CD14-positive monocyte (primary cell): ENCODE results near the gene SNRPE. TPM values are rescaled to one million over a fixed set of nuclear protein-coding genes. Genes with fewer than 3 reads are reported as not detected.

ENCODE experiments used
- DNase-seq, 3 donors: peaks; one replicate each; pipeline ENCODE4 v3.0.0-alpha.2; 2011 to 2022
- H2AFZ ChIP-seq: 2 replicates; pipeline ENCODE4 v1.6.0; 2012; ENCODE audit warnings: mild to moderate bottlenecking, low read depth, low read length, inconsistent platforms; ENCODE audit not compliant: insufficient read depth, poor library complexity, severe bottlenecking
- H3K27ac ChIP-seq, 2 donors: 1 replicate in 1 of 2; 2 replicates in 1 of 2; pipeline ENCODE4 v1.5.1; 2012 to 2013; ENCODE audit warnings: low read length in 2 of 2, control low read depth in 1 of 2, inconsistent platforms in 1 of 2, low read depth in 1 of 2, mild to moderate bottlenecking in 1 of 2
- H3K27me3 ChIP-seq, 2 donors: one replicate each; pipeline versions ENCODE4 v1.6.0 to v1.6.1; 2011 to 2013; ENCODE audit warnings: low read length in 2 of 2; ENCODE audit not compliant: control insufficient read depth in 2 of 2, insufficient read depth in 2 of 2
- H3K36me3 ChIP-seq, 2 donors: replicated peaks in 1 of 2; 1 replicate in 1 of 2; 2 replicates in 1 of 2; pipeline versions ENCODE4 v1.5.1 to v1.6.1; 2012 to 2013; ENCODE audit warnings: low read length in 2 of 2, control low read depth in 1 of 2, inconsistent platforms in 1 of 2, mild to moderate bottlenecking in 1 of 2; ENCODE audit not compliant: insufficient read depth in 2 of 2, control insufficient read depth in 1 of 2
- H3K4me1 ChIP-seq, 2 donors: 1 replicate in 1 of 2; 2 replicates in 1 of 2; pipeline versions ENCODE4 v1.5.1 to v1.6.1; 2012 to 2013; ENCODE audit warnings: low read length in 2 of 2, control low read depth in 1 of 2, inconsistent platforms in 1 of 2, mild to moderate bottlenecking in 1 of 2, moderate library complexity in 1 of 2; ENCODE audit not compliant: insufficient read depth in 2 of 2, control insufficient read depth in 1 of 2
- H3K4me2 ChIP-seq: replicated peaks from 2 replicates; pipeline ENCODE3; 2012; ENCODE audit warnings: low read length, moderate library complexity, mild to moderate bottlenecking; ENCODE audit not compliant: poor library complexity, severe bottlenecking; ENCODE audit errors: extremely low read depth
- H3K4me3 ChIP-seq, 3 experiments: fragments of 200-600 bp in 1 of 3; sonication (generic) in 1 of 3; replicated peaks in 1 of 3; 1 replicate in 2 of 3; 2 replicates in 1 of 3; pipeline ENCODE4 v1.5.1; 2011 to 2013; ENCODE audit warnings: low read length in 3 of 3, mild to moderate bottlenecking in 3 of 3, control low read depth in 2 of 3, low read depth in 2 of 3, inconsistent platforms in 1 of 3, moderate library complexity in 1 of 3
- H3K79me2 ChIP-seq: 2 replicates; pipeline ENCODE4 v1.6.0; 2012; ENCODE audit warnings: mild to moderate bottlenecking, control low read depth, inconsistent platforms, low read length, moderate library complexity; ENCODE audit not compliant: insufficient read depth
- H3K9ac ChIP-seq: 2 replicates; pipeline ENCODE4 v1.6.0; 2017; ENCODE audit warnings: low read length, mild to moderate bottlenecking; ENCODE audit not compliant: insufficient read depth, poor library complexity, severe bottlenecking
- H3K9me3 ChIP-seq, 2 donors: replicated peaks in 1 of 2; 1 replicate in 1 of 2; 2 replicates in 1 of 2; pipeline versions ENCODE4 v1.5.1 to v1.6.1; 2012 to 2013; ENCODE audit warnings: low read length in 2 of 2, control low read depth in 1 of 2; ENCODE audit not compliant: control insufficient read depth in 1 of 2, insufficient read depth in 1 of 2
- H4K20me1 ChIP-seq: 2 replicates; pipeline ENCODE4 v1.6.0; 2012; ENCODE audit warnings: mild to moderate bottlenecking, low read length, control low read depth, moderate library complexity; ENCODE audit not compliant: insufficient read depth
- H3K27ac Mint-ChIP-seq, 7 donors: one replicate each; pipeline ENCODE4 v1.8.0; 2020; ENCODE audit warnings: mild to moderate bottlenecking in 7 of 7, mixed read lengths in 7 of 7, moderate library complexity in 6 of 7, inconsistent platforms in 2 of 7
- H3K27me3 Mint-ChIP-seq, 3 donors: one replicate each; pipeline ENCODE4 v1.8.0; 2021 to 2022; ENCODE audit warnings: low read depth in 3 of 3, mild to moderate bottlenecking in 3 of 3, mixed read lengths in 3 of 3, moderate library complexity in 3 of 3, inconsistent platforms in 1 of 3
- H3K36me3 Mint-ChIP-seq, 2 donors: one replicate each; pipeline ENCODE4 v1.8.0; 2020; ENCODE audit warnings: mixed read lengths in 2 of 2, inconsistent platforms in 1 of 2, mild to moderate bottlenecking in 1 of 2
- H3K4me1 Mint-ChIP-seq: one replicate; pipeline ENCODE4 v1.8.0; 2020; ENCODE audit warnings: mild to moderate bottlenecking, mixed read lengths
- H3K4me3 Mint-ChIP-seq, 2 donors: one replicate each; pipeline ENCODE4 v1.8.0; 2020; ENCODE audit warnings: mild to moderate bottlenecking in 2 of 2, mixed read lengths in 2 of 2, moderate library complexity in 1 of 2
- H3K9me3 Mint-ChIP-seq, 7 donors: one replicate each; pipeline ENCODE4 v1.8.0; 2020 to 2022; ENCODE audit warnings: mixed read lengths in 7 of 7, mild to moderate bottlenecking in 6 of 7, moderate library complexity in 6 of 7, inconsistent platforms in 2 of 7
- CTCF ChIP-seq: fragments of 200-600 bp; IDR thresholded peaks from one replicate; pipeline ENCODE4 v1.8.0; 2022; ENCODE audit warnings: antibody characterized with exemption, mild to moderate bottlenecking
- WGBS: methylation state at CpG from one replicate; pipeline ENCODE4 v1.1.5; 2013; ENCODE audit warnings: missing lambda C conversion rate; ENCODE audit not compliant: insufficient coverage; 5-methylcytosine and 5-hydroxymethylcytosine counted together
- intact Hi-C, 2 donors: fragments of 100-400 bp; cut with micrococcal nuclease; formaldehyde crosslinking; loops; one replicate each; pipeline versions ENCODE4 v1.15.0 to v1.15.1; 2023
- polyA plus RNA-seq, 3 donors: library from polyadenylated mRNA; depleted of rRNA in 1 of 3; unstranded in 2 of 3; stranded (reverse) in 1 of 3; fragments of 300-500 nt in 2 of 3; fragments of >200 nt in 1 of 3; fragmentation: Illumina TruSeq in 2 of 3; gene quantifications; 1 replicate in 2 of 3; 2 replicates in 1 of 3; pipeline ENCODE4 v1.2.3, GENCODE V29; 2012 to 2021

Gene SNRPE
- polyA plus RNA-seq, 3 donors, result 86.4 to 198 (median 162) TPM

- Histone ChIP-seq H3K4me3 (no peak overlapping the region), H3K4me1 (peaks cover 11 to 24% of the 10 kb centered on the region in 2 donors), H3K79me2 (peaks cover 53% of the 10 kb centered on the region), H4K20me1 (peaks cover 67% of the 10 kb centered on the region), H3K9ac (no peak overlapping the region), H3K27ac (no peak overlapping the region), H3K9me3 (no peaks in the 10 kb centered on the region), H3K36me3 (peaks cover 65 to 93% of the 10 kb centered on the region in 2 donors), H2AFZ (no peak overlapping the region), H3K4me2 (no peak overlapping the region), H3K27me3 (no peaks in the 10 kb centered on the region)
- no CpG with 5 or more reads among the region's 2 CpGs for WGBS
- Mint-ChIP-seq H3K4me3 (no peak overlapping the region), H3K27ac (no peak overlapping the region), H3K27me3 (peaks cover 0 to 1% (median 0%) of the 10 kb centered on the region in 3 donors), H3K4me1 (peaks cover 13% of the 10 kb centered on the region), H3K9me3 (peaks cover 0 to 2% (median 0%) of the 10 kb centered on the region in 7 donors), H3K36me3 (peaks cover 70 to 85% of the 10 kb centered on the region in 2 donors)
- no peak for DNase-seq
- no peak for TF ChIP-seq CTCF
- intact Hi-C loops, result no loop called here
Measured at GRCh38 chr1:203826175-203826574, 35.2 kb upstream of the SNRPE start.

DNA sequence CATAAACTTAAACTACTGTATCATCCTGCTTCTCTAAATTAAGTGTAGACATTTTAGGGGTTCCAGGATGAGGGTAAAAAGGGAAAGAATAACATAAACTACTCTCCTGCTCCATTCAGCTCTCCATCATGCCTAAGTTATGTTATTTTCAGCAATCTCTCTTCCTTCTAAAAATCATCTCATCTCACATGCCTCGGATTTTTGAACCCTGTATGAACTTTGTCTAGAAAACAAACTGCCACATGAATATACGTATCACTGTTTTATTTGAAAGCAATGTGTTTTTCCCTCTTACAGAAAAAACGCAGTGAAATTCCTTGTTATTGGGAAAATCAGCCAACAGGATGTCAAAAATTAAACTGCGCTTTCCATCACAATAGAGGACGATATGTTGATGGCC is 33.4 kb upstream of the SNRPE start:
- Histone ChIP-seq H3K4me2 (no peak overlapping the region), H3K4me1 (peaks cover 11 to 25% of the 10 kb centered on the region in 2 donors), H3K27ac (peak overlapping the region in 1 of 2 donors; percentile 3), H4K20me1 (peaks cover 49% of the 10 kb centered on the region), H3K79me2 (peaks cover 35% of the 10 kb centered on the region), H2AFZ (no peak overlapping the region), H3K9ac (no peak overlapping the region), H3K27me3 (no peaks in the 10 kb centered on the region), H3K9me3 (no peaks in the 10 kb centered on the region), H3K4me3 (no peak overlapping the region), H3K36me3 (peaks cover 66 to 93% of the 10 kb centered on the region in 2 donors)
- H3K27ac Mint-ChIP-seq, result peak overlapping the region in 4 of 7 donors; percentile 0 to 70 (median 9)
- DNase-seq, result no peak
- H3K27me3 Mint-ChIP-seq, result peaks cover 0 to 1% (median 0%) of the 10 kb centered on the region in 3 donors
- intact Hi-C loops, result no loop called here
- no peak overlapping the region for H3K4me3 Mint-ChIP-seq
- no peak for TF ChIP-seq CTCF
- H3K36me3 Mint-ChIP-seq, result peaks cover 64 to 82% of the 10 kb centered on the region in 2 donors
- WGBS, result no CpG with 5 or more reads among the region's 5 CpGs
- H3K4me1 Mint-ChIP-seq, result peaks cover 13% of the 10 kb centered on the region
- peaks cover 0 to 2% (median 0%) of the 10 kb centered on the region in 7 donors for H3K9me3 Mint-ChIP-seq
